Activated naive CD4-positive, alpha-beta T cell treated with anti-CD3 and anti-CD28 coated beads, Interleukin-2, amount 50 U/mL, for 72 hours (primary cell): ENCODE measurements around the gene ANKS4B. TPM values are rescaled to one million over a fixed set of nuclear protein-coding genes. Genes with fewer than 3 reads are reported as not detected.
"Not testable (repeated sequence)": the region's sequence is repeated elsewhere in the genome, so short reads cannot be mapped to it uniquely, and the experiment has no call there.

Experiments
- ATAC-seq, 2 donors: fragments of 150-1000 bp; cut with Tn5 transposase; 2 replicates each; pipeline ENCODE4 v1.10.0; 2021; ENCODE audit warnings: mild to moderate bottlenecking in 2 of 2, moderate library complexity in 2 of 2
- DNase-seq, 2 donors: peaks; one replicate each; pipeline ENCODE4 v3.0.0; 2021 to 2022; ENCODE audit warnings: low spot score in 2 of 2
- H3K27ac Mint-ChIP-seq, 2 donors: one replicate each; pipeline ENCODE4 v1.8.0; 2022; ENCODE audit warnings: mild to moderate bottlenecking in 2 of 2, mixed read lengths in 2 of 2
- H3K36me3 Mint-ChIP-seq, 2 donors: one replicate each; pipeline ENCODE4 v1.8.0; 2022; ENCODE audit warnings: mixed read lengths in 2 of 2
- H3K9me3 Mint-ChIP-seq, 2 donors: one replicate each; pipeline ENCODE4 v1.8.0; 2022; ENCODE audit warnings: mixed read lengths in 2 of 2
- total RNA-seq, 2 donors: library from RNA; stranded (reverse); gene quantifications; one replicate each; pipeline ENCODE4 v1.2.3, GENCODE V29; 2022

The ANKS4B gene
- total RNA-seq, 2 donors from 2014 or later = not detected

DNA sequence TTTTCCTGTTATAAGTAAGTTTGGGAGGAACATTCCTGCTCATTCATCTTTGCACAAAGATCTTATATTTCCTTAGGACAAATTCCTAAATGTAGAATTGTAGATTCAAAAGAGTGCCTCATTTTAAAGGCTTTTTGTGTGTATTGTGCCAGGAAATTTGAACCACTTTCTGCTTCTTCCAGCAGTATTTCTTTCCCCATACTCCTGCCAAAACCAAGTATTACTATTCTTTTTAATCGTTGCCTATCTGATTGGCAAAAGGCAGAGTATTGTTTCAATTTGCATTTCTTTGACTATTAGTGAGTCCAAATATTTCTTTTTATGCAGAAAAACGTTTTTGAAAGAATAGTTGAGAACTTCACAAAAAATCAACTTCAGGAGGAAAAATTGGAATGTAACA, 9.3 kb downstream of the ANKS4B start:
- no peaks in the 10 kb centered on the region for H3K36me3 Mint-ChIP-seq
- H3K27ac Mint-ChIP-seq = no peak overlapping the region

DNA sequence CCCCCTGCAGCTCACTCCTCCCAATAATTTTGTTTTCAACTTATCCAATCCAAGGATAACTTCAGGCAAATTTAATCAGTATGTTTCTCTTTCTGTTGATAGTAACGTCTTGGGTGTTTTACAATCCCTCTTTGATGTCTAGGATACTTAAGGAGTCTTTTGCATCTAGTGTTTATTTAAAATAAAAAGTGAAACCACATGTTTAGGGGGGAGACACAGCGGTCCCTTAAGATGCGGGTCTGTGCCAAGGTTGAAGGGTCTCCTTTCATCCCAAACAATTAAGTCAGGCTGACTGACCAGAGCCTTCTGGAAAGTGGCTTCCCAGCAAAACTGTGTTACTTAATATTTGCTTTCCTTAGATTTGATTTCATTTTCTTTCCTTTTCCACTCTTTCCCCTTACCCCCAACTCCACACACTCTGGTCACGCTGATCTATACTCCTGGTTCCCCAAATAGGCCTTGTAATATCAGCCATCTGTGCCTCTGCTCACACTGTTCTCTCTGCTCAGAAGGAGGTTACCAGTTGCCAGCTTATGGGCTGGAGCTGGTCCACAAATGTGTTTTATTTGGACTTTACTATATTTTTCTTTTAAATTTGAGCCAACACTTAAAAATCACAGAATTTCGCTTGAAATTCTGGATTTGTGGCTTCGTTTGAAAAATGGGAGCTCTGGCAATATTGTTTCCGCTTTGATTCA, 11.2 kb downstream of the ANKS4B start:
- H3K9me3 Mint-ChIP-seq = no peaks in the 10 kb centered on the region
- ATAC-seq = no peak
- no peak overlapping the region for H3K27ac Mint-ChIP-seq
- DNase-seq = no peak
- H3K36me3 Mint-ChIP-seq = no peaks in the 10 kb centered on the region

More for the DNA sequence above, 9.3 kb downstream of the ANKS4B start:
- ATAC-seq (no peak), DNase-seq (no peak)
- no peaks in the 10 kb centered on the region for H3K9me3 Mint-ChIP-seq

DNA sequence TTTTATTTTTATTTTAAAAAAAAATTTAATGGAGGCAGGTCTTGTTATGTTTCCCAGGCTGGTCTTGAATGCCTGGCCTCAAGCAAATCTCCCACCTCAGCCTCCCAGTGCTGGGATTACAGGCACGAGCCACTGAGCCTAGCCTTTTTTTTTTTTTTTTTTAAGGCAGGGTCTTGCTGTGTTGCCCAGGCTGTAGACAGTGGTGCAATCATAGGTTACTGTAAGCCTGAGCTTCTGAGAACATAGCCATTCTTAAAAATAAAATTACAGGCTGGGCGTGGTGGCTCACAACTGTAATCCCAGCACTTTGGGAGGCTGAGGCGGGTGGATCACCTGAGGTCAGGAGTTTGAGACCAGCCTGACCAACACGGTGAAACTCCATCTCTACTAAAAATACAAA, 14.7 kb downstream of the ANKS4B start:
- H3K9me3 Mint-ChIP-seq, H3K27ac Mint-ChIP-seq, DNase-seq, ATAC-seq, H3K36me3 Mint-ChIP-seq: not testable (repeated sequence)

DNA sequence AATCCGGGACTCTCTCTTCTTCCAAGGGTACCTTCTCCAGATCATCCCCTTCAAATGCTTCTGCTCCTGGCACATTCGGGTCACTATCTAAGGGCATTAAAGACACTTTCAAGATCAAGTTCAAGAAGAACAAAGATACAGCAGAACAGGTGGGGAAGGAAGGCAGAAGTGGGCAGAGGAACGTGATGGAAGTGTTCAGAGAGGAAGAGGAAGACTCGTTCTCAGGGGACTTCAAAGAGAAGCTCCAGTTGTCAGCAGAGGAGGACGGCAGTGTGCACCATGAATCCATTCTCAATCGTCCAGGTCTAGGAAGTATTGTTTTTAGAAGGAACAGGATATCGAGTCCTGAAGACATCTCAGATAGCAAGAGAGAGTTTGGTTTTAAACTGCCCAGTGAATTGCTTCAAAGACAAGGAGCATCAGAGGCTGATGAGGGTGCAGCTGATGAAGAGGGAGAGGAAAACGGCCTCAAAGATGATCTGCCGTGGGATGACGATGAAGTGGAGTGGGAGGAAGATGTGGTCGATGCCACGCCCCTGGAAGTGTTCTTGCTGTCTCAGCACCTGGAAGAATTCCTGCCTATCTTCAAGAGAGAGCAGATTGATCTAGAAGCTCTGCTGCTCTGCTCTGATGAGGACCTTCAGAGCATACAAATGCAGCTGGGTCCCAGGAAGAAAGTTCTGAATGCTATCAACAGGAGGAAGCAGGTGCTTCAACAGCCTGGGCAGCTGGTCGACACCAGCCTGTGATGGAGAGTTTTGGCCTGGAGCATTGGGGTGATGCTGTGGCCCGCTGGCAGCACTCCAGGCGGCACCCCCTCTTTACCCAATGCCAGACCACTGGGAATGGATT, 16.8 kb downstream of the ANKS4B start:
- no peak for ATAC-seq
- Mint-ChIP-seq H3K27ac (no peak overlapping the region), H3K9me3 (no peaks in the 10 kb centered on the region), H3K36me3 (no peaks in the 10 kb centered on the region)
- no peak for DNase-seq

DNA sequence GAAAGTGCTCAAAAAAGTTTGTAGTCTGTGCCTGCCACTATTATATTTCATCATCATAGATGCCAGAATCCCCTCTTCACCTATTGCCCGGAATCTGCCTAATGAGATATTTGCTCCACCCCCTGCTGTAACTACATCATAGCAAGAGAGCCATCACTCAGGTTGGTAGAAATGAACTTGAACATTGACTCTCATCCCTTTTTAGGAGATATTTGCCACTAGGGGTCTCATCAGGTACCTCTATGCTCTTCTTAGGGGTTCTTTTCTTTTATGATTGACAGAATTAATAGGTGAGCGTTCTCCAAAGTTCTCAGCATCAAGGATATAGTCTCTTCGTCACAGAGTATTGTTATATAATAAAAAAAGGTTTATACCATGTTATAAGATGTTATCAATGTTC, 20.0 kb downstream of the ANKS4B start:
- ATAC-seq (no peak), DNase-seq (no peak)
- Mint-ChIP-seq H3K9me3 (no peaks in the 10 kb centered on the region), H3K27ac (no peak overlapping the region), H3K36me3 (no peaks in the 10 kb centered on the region)

DNA sequence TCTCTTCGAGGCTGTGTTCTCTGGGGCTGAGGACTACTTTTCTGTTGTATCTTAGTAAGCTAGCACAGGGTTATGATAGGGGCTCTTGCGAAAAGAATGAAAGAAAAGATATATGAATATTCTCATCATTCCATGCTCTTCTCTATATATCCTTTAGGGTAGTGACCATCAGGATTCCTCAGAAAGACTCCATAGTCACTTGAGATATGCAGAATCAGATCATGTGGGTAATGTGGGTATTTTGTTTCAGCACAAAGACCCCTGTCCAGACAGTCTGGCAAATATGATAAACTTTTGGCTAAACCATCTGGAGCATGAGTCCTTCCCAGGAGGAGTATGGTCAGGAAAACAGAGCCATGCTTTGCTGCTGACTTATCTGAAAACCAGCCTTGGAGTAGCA, 23.1 kb downstream of the ANKS4B start:
- Mint-ChIP-seq H3K9me3 (no peaks in the 10 kb centered on the region), H3K27ac (no peak overlapping the region), H3K36me3 (no peaks in the 10 kb centered on the region)
- ATAC-seq = no peak
- no peak for DNase-seq

DNA sequence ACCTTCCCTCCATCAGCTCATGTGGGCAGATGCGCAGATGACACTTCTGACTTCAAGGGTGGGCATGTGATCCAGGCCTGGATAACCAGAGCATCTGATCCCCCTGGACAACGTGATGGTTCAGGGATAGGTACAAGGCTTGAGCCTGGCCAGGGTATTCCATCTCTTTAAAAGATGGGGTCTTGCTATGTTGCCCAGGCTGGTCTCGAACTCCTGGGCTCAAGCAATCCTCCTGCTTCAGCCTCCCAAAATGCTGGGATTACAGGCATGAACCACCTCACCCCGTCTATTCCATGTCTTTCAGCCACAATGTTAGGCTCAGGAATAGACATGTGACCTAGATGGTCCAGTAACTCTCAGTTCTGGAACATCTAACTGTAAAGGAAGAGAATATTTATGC, 23.8 kb downstream of the ANKS4B start:
- DNase-seq (no peak), ATAC-seq (no peak)
- Mint-ChIP-seq H3K36me3 (no peaks in the 10 kb centered on the region), H3K27ac (no peak overlapping the region), H3K9me3 (no peaks in the 10 kb centered on the region)

DNA sequence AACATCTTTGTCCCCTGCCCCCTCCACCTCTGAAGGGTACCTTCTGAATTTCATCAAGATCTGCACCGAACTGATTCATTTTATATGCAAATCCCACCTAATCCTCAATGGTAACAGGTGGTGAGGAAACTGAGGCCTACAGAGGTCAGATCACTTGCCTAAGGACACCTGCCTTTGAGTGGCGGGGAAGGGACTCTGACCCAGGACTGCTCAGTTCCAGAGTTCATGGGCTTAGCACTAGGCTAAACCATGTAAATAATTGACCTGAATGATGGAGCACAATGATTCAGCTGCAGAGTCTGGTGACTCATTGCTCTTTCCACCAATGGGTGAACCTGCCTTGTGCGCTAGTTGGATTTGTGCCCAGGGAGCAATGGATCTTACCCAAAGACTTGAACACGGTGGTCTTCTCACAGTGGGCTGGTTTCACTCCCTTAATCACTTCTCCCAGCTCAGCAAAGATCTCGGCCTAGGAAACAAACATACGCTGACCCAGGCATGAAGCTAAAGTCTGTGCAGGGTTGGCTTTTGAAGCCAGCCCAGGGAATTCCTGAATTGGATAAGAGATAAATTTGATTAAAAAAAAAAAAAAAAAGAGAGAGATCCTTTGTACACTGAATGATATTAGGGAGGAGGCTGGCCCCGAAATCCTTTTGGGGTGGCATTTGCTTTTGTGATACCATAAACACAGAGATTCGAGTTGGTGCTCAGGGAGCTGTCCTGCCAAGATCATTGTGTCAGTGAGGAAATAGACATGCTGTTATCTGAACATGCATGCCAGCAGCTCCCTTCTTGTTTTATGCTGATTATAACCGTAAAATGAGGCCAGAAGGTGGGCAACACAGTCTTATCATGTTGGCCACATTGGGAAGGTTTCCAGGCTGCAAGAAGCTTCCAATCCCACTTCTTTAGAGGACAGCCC, 27.6 kb downstream of the ANKS4B start:
- Mint-ChIP-seq H3K27ac (no peak overlapping the region), H3K9me3 (no peaks in the 10 kb centered on the region), H3K36me3 (no peaks in the 10 kb centered on the region)
- DNase-seq (no peak), ATAC-seq (no peak)

DNA sequence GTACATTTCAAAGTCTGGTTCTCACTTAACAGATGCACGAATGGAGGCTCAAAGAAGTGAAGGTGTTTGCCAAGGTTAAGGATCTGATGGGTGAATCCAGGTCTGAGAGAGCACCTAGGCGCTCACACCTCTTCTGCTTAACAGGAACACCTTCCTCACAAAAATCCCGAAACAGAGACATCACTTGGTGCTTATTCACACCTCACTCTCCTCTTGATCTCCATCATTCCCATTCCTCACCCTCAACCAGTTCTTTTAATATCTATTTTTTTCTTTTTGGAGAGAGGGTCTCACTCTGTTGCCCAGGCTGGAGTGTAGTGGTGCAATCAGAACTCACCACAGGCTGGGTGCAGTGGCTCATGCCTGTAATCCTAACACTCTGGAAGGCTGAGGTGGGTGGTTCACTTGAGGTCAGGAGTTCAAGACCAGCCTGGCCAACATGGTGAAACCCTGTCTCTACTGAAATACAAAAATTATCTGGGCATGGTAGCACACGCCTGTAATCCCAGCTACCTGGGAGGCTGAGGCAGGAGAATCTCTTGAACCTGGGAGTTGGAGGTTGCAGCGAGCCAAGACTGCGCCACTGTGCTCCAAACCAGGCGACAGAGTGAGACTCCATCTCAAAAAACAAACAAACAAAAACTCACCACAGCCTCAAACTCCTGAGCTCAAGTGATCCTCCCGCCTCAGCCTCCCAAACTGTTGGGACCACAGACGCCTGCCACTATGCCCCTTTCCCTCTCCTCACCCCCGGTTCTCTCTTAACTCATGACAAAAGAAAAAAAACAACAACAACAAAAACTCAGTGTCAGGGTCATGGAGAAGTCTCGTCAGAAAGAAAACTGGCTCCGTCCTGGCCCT, 29.5 kb downstream of the ANKS4B start:
- ATAC-seq (no peak), DNase-seq (no peak)
- H3K9me3 Mint-ChIP-seq = no peaks in the 10 kb centered on the region
- H3K27ac Mint-ChIP-seq = no peak overlapping the region
- no peaks in the 10 kb centered on the region for H3K36me3 Mint-ChIP-seq

DNA sequence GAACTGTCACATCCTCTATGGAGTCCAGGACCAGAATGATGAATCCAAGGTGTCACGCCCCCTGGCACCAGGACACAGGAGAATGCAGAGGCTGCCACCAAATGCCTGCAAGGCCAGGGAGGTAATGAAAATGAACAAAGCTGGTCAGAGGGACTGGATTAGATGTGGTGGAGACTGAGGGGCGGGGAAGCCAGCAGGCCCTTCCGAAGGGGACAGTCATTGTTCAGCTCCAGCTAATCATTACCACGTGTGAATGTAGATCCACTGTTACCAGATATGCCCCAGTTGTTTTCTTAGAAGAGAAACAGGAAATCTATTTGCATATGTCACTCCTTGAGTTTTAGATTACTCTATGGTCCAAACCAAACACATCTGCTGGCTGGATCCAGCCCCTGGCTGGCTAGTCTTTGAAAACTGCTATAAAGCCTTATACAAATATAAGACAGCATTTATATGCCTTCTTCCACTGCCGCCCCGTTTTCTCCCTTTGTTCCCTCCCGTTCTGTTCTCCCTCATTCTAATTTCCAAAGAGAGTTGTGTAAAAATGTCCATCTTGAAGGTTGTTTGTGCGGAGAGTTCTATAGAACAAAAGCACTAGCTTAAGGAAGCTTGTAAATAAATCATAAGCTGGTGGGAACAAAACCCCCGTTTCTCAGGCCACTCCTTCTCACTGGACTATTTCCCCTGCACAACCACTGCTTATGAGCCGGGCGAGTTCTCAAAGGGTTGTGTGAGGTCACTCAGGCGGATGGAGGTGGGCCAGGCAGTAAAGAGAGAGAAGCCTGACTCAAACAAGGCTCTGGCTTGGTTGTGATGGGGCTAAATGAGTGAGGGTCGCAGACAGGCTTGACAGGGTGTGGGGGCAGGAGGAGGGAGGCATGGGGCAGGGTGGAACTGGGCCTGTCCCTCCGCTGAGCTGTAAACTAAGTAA, 30.4 kb downstream of the ANKS4B start:
- Mint-ChIP-seq H3K27ac (no peak overlapping the region), H3K9me3 (no peaks in the 10 kb centered on the region), H3K36me3 (no peaks in the 10 kb centered on the region)
- no peak for ATAC-seq
- no peak for DNase-seq

DNA sequence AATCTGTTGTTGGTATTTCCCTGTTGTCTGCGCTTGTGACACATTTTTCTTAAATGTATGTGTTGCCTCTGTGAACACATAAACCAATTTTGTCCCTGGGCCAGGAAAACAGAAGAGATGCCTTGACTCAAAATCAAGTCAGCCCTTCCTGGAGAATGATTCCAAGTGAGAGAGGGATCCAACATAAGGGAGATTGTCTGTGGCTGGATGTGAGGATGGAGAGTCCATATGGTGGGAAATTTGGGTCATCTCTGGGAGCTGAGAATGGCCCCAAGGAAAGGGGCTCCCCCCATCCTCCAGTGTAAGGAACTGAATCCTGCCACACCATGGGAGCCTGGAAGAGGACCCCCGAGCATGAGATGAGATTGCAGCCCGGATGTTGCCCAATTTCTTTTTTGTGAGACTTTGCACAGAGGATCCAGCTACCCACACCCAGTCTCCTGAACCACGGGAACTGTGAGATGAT, 31.1 kb downstream of the ANKS4B start:
- ATAC-seq = no peak
- Mint-ChIP-seq H3K27ac (no peak overlapping the region), H3K9me3 (no peaks in the 10 kb centered on the region), H3K36me3 (no peaks in the 10 kb centered on the region)
- no peak for DNase-seq

DNA sequence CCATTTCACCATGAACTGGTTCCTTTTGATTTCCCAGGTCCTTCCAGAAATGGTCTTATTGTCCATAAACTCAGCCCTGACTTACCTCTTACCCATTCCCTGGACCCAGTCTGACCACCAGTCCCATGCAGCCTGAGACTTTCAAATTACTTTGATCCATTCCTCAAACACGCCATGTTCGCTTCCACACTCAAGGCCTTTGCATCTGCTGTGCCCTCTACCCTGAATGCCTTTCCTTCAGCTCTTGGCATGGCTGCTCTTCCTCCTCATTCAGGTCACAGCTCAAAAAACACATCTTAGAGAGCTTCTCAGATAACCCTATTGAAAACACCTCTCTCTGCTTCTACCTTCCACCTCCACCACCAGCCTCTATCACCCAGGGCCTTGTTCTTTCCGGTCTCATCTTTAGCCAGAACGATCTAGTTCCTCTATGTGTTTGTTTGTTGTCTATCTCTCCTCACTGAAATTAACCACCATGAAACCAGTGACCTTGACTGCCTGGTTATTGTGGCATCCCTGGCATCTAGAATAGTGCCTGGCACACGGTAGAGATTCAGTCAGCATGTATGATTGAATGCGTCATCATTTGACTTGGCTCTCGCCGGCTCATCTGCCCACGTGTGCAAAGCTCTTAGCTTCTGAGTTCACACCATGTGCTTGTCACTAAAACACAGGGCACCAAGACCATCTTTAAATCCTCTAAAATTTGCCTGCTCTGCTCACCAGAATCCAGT, 31.8 kb downstream of the ANKS4B start:
- ATAC-seq (no peak), DNase-seq (no peak)
- H3K27ac Mint-ChIP-seq = no peak overlapping the region
- no peaks in the 10 kb centered on the region for H3K36me3 Mint-ChIP-seq
- no peaks in the 10 kb centered on the region for H3K9me3 Mint-ChIP-seq

DNA sequence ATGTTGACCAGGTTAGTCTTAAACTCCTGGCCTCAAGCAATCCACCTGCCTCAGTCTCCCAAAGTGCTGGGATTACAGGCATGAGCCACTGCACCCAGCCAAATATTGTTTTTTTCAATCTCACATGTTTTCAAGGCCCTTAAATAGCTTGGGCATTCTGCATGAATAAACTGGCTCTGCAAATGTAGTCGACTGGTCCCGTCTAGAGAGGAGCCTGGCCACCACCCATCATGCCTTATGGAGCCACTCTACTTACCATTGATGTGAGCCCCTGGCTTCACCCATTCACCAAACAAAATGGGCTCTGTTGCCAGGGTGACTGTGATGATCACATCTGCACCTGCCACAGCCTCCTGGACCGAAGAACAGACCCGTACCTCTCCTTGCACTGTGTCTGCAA, 33.8 kb downstream of the ANKS4B start:
- no peaks in the 10 kb centered on the region for H3K36me3 Mint-ChIP-seq
- H3K27ac Mint-ChIP-seq = no peak overlapping the region
- DNase-seq (no peak), ATAC-seq (no peak)
- H3K9me3 Mint-ChIP-seq = no peaks in the 10 kb centered on the region

DNA sequence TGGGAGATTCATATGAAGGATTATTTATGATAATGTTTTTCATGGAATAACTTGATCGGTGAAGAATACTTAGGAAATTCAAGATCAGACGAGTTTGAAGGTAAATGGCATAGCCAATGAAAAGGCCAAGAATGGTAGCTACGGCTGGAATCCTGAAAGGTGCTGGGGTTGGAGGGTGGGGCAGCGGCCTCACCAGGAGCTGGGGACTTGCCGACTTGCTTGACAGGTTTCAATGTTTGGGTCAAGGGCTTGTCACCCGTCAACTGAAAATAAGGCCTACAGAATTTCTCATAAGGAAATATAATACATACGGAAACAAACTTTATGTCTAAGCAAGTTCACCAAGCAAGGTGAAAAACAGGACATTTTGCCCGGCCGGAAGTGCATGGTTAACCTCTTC, 34.7 kb downstream of the ANKS4B start:
- no peak for ATAC-seq
- Mint-ChIP-seq H3K27ac (no peak overlapping the region), H3K36me3 (no peaks in the 10 kb centered on the region)

DNA sequence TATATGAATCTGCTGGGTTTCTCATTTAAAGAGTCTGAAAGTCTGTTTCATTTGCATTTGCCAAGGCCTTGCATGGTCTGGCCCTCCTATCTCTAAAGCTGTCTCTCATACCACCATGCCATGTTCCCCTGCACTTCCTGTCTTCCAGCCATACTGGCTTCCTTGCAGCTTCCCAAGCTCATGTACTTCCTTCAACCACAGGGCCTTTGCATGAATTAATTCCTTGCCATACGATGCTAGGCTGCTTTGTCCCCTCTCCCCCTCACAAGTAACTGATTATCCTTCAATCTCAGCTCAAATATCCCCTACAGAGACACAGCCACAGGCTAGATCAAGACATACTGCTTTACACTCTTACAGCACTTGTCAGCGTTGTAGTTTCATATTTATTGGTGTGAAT, 38.8 kb downstream of the ANKS4B start:
- H3K9me3 Mint-ChIP-seq = no peaks in the 10 kb centered on the region
- no peak overlapping the region for H3K27ac Mint-ChIP-seq
- ATAC-seq = no peak
- DNase-seq = no peak
- no peaks in the 10 kb centered on the region for H3K36me3 Mint-ChIP-seq

More for the DNA sequence above, 34.7 kb downstream of the ANKS4B start:
- no peak for DNase-seq
- H3K9me3 Mint-ChIP-seq = no peaks in the 10 kb centered on the region
